OCI-LY7 (cell line): Measurements from ENCODE around the gene EIF2AK3.

Source experiments
- EZH2phosphoT487 ChIP-seq: fragments of 200-600 bp; sonication (generic); IDR thresholded peaks from 2 replicates; pipeline ENCODE4 v1.6.1; 2018; ENCODE audit warnings: low read depth, borderline replicate concordance, mild to moderate bottlenecking, mixed run types, antibody characterized with exemption, low read length, moderate library complexity, mixed read lengths
- TF ChIP-seq, protein P1 (sequence below): fragments of 200-600 bp; sonication (generic); conservative IDR thresholded peaks from 2 replicates; pipeline ENCODE4 v1.5.1; 2014; ENCODE audit warnings: mild to moderate bottlenecking, antibody characterized with exemption, low read length, moderate library complexity, mixed read lengths

DNA sequence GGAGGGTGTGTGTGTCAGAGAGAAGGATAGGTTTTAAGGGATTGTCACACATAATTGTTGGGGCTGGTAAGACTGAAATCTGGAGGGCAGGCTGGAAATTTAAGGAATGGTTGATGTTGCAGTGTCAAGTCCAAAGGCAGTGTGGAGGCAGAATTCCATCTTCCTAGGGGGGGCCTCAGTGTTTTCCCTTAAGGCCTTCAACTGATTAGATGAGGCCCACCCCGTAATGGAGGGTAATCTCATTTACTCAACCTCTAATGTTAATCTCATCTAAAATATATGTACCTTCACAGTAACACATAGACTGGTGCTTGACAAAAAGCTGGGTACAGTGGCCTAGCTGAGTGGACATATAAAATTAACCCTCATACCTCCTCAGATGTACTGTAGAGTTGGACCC, 33.4 kb upstream of the EIF2AK3 start:
- TF ChIP-seq, protein P1, sequence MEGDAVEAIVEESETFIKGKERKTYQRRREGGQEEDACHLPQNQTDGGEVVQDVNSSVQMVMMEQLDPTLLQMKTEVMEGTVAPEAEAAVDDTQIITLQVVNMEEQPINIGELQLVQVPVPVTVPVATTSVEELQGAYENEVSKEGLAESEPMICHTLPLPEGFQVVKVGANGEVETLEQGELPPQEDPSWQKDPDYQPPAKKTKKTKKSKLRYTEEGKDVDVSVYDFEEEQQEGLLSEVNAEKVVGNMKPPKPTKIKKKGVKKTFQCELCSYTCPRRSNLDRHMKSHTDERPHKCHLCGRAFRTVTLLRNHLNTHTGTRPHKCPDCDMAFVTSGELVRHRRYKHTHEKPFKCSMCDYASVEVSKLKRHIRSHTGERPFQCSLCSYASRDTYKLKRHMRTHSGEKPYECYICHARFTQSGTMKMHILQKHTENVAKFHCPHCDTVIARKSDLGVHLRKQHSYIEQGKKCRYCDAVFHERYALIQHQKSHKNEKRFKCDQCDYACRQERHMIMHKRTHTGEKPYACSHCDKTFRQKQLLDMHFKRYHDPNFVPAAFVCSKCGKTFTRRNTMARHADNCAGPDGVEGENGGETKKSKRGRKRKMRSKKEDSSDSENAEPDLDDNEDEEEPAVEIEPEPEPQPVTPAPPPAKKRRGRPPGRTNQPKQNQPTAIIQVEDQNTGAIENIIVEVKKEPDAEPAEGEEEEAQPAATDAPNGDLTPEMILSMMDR = no peak
- TF ChIP-seq EZH2phosphoT487 = no peak
